ENCODE results near the gene PTTG1.

The PTTG1 gene

DNA sequence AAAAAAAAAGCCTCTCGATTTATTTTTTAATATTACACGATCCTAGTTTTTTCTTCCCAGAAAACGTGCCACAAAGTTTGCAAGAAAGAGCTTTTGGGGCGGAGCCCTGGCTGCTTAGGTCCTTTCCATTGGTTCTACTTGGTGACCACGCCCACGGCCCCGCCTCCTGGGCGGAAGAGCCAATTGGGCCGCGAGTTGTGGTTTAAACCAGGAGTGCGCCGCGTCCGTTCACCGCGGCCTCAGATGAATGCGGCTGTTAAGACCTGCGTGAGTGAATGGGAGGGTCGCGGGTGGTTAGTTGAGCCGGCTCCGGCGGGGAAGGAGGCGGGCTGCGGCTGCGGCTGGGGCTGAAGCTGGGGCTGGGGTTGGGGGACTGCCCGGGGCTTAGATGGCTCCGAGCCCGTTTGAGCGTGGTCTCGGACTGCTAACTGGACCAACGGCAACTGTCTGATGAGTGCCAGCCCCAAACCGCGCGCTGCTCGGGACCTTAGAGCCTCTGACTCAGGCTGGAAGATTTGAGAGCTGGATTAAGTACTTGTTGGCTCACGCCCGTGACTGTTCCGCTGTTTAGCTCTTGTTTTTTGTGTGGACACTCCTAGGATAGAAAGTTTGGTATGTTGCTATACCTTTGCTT is at the start of gene PTTG1:
TSS of gene PTTG1 (plus strand) at position 231 of the 634 bp plus-strand sequence. CDS start 458 bp downstream, outside the sequence.
- in situ Hi-C loops (cut with HindIII; ENCODE audit: low sequenced_read_pairs), result no loop called here

DNA sequence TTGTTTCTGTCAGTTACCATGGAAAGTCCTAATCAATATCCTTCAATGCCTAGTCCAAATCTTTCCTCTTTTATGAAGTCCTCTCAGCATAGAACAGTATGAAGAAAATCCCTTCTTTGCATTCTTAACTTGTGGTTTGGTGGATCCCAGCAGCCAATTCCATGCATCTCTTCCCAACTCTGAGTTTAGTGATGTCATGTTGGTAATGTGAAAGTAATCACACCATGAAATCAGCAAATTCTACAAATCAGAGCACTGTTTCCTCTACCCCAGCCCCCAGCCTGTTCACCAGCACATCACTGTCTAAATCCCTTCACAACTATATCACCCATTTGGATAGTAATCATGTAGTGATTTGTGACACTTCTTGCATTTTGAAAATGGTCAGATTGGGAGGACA is 46.5 kb upstream of the PTTG1 start:
- in situ Hi-C loops (cut with HindIII; ENCODE audit: low sequenced_read_pairs), result no loop called here

DNA sequence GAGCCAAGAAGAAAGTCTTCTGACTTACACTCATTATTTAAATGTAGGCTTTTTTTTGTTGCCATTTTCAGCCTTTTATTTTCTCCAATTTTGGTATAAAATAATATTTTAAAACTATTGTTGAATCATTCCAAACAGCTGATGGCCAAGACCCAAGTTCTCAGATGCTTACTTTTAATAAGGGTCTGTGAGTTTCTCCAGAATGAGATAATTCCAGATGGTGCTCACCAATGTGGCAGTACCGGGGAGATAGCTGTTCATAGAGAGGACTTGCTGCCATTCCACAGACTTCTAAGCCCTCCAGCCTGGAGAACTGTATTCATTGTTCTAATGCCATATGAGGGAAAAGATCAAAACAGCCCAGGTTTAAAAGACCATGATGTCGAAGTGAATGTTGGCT is 46.0 kb upstream of the PTTG1 start:
- in situ Hi-C loops (cut with HindIII; ENCODE audit: low sequenced_read_pairs), result no loop called here

DNA sequence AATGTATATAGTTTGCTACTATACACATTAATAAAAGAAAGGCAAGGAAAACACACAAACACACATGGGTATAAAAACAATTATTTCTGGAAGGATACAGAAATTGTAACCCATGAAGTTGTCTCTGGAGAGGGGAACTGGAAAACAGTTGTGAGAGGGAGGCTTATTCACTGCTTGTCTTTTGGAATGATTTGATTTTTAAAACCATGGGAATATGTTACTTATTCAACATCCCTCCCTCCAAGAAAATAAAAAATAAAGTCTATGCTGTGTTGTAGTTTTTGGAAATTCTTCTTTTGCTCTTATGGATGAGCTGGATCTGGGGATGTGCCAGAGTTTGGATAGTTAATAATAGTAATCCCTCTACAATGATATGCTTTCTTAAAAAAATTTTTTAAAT is 45.2 kb upstream of the PTTG1 start:
- in situ Hi-C loops (cut with HindIII; ENCODE audit: low sequenced_read_pairs), result no loop called here

DNA sequence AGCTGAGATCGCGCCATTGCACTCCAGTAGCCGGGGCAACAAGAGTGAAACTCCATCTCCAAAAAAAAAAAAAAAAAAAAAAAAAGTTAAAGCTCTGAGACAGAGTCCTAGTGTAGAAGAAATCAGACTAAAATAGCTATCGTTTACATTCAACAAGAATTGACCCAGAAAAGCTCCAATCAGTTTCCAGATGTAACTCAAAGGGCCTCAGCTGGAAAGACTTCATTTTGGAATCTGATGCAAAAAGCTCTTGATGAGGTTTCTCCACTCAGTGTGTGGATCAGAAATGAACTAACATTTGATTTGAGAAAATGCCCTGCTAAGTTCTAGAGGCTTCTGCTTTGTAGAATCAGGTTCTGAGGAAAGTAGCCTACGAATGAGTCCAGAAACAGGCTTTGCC is 44.0 kb upstream of the PTTG1 start:
- in situ Hi-C loops (cut with HindIII; ENCODE audit: low sequenced_read_pairs), result no loop called here

DNA sequence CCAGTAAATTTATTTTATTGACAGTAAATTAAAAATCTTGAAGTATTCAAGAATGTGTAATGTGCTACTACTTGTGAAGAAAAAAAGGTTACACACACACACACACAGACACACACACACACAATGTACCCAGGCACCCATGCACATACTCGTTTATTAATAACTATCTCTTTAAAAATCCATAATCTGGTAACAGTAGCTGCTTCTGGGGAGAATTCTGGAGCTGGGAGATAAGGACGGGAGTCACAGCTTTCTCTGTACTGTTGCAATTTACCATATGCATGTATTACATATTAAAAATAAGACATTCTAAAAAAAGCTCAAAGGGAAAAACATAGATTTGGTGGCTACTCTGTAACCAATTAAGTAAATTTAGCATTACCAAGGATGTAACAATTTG is 43.3 kb upstream of the PTTG1 start:
- in situ Hi-C loops (cut with HindIII; ENCODE audit: low sequenced_read_pairs), result no loop called here

DNA sequence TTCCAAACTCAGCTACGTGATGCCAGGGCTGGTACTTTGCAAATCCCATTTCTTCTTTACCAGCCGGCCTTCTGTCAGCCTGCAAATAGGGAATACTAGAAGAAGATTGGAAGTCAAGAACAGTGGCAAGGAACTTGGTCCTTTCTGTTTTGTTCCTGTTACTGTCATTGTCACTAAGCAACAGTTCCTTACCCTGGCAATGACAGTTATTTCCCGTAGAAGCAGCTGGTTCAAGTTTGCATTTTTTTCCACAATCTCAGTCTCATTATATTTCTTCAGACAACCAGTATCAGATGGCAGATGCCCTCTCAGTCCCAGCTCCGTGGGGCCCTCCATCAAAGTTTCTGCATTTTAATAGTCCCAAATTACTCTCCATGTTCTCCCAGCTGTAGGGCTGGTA is 42.1 kb upstream of the PTTG1 start:
- in situ Hi-C loops (cut with HindIII; ENCODE audit: low sequenced_read_pairs), result no loop called here

DNA sequence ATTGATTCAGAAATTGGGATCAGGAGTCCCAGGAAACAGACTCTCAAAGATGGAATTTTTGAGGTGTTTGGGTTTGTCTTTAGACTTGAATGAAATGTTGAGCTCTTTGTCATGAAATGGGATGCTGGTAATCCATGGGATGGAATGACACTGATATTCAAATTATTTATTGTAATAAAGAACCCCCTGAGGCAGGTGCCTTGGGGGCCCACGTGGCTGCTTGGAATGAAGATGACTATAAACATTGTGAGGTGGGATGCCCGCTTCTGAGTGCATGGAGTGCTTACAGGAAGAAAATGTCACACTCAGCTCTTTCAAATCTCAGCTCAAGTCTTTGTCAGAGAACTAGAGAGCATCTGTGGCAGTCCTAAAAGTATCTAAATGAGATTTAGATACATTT is 41.6 kb upstream of the PTTG1 start:
- in situ Hi-C loops (cut with HindIII; ENCODE audit: low sequenced_read_pairs), result no loop called here

DNA sequence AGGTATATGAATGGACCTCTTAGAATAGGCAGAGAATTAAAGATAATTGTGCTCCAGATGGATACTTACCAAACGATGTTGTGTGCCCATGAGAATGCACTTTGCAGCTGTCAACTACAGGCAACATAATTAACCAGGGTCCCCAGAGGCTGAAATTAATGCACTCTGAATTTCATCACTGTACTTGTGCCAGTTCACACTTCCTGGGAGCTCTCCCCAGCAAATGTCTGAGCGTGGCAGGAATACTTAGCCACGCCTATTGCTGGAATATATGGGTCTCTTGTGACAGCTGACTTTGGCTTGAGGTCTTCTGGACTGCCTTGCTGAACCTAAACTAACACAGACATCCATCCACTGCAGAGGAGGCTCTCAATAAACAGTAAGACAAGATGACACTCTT is 39.3 kb upstream of the PTTG1 start:
- in situ Hi-C loops (cut with HindIII; ENCODE audit: low sequenced_read_pairs), result no loop called here

DNA sequence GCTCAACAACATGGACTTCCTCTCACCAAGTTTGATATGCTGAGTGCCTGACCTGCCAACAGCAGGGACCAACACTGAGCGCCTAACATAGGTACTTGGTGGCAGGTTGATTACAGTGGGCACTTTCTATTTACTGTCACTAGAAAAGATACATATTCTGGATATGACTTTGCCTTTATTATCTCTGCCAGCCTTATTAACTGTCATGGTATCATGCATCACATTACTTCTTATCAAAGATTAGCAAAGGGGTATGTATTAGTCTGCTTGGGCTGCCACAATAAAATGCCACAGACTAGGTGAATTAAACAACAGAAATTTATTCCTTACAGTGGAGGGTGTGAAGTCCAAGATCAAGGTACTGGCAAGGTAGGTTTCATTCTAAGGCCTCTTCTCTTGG is 37.0 kb upstream of the PTTG1 start:
- in situ Hi-C loops (cut with HindIII; ENCODE audit: low sequenced_read_pairs), result no loop called here

DNA sequence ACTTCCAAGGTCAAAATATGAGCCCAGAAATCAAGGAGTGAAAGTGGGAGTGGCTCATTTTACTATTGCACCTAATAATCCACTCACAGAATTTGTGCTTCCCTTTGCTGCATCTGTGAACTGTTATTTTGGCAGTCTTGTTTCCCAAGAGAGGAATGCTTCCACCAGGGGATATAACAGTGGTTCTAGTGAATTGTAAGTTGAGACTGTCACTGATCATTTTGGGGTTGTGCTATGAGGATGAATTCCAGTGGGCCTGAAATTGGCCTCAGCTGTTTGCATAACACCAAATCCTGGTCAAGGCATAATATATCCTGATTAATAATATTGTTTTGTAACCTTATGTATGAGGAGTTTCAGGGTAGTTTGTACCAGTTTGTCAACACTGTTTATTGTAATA is 36.2 kb upstream of the PTTG1 start:
- in situ Hi-C loops (cut with HindIII; ENCODE audit: low sequenced_read_pairs), result no loop called here

DNA sequence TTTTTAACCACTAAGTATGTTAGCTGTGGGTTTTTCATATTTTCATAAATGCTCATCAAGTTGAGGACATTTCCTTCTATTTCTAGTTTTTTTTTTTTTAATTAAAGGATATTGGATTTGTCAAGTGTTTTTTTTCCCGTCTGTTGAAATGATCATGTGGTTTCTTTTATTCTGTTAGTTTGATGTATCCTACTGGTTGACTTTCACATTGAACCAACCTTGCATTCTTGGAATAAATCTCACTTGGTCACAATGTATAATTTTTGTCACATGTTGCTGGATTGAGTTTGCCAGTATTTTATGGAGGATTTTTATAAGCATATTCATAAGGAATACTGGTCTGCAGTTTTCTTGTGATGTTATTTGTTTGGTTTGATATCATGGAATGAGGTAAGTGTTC is 34.2 kb upstream of the PTTG1 start:
- in situ Hi-C loops (cut with HindIII; ENCODE audit: low sequenced_read_pairs), result no loop called here

DNA sequence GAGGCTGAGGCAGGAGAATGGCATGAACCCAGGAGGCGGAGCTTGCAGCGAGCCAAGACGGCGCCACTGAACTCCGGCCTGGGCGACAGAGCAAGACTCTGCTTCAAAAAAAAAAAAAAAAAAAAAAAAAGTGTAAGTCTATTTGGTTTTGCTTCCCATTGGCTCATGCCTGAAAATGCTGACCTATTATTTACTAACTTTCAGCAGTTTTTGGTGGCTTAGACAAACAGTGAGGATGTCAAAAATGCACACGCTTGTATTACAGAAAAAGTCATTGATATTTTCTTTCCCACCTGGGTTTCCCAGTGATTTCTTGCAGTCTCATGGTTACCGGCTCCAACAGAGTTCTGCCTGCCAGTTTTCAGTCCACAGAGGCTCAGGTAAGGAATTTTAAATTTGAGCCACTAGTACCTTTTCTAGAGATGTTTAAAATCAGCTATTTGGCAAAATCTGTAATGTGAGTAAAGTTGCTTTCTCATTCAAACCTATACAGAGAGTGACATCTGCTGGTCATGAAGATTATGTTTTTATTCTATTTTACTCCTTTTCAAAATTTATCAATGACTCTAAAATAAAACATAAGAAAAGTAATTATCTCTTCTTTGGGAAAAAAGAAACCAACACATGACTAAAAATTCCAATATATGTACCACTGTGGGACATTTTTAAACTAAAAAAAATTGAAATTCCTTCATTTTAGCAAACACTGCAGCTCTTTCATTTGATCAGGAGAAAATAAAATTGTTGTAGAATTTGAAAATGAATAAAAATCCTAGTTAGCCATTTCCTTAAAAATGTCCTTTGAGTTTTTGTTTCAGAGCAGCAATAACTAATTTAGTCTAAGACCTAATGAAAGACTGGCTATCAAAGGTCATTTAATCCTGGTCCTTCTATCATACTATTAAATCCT is 30.6 kb upstream of the PTTG1 start:
- in situ Hi-C loops (cut with HindIII; ENCODE audit: low sequenced_read_pairs), result no loop called here

DNA sequence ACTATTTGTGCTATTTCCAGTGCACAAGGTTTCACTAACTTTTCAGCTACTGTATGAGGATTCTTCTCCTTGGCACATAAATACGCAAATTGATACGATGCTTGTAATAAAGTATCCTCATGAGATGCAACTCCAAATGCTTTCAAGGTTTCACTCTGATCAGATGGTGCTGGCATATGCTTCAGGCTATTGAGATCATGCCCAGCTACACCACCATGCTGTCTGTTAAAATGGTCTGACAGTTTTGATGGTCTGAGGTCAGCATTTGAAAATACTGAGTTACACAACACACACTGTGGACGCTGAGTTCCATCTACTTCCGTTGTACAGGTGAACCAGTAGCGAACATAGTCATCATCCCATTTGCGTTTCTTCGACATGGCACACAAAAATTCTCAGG is 26.5 kb upstream of the PTTG1 start:
- in situ Hi-C loops (cut with HindIII; ENCODE audit: low sequenced_read_pairs), result no loop called here

DNA sequence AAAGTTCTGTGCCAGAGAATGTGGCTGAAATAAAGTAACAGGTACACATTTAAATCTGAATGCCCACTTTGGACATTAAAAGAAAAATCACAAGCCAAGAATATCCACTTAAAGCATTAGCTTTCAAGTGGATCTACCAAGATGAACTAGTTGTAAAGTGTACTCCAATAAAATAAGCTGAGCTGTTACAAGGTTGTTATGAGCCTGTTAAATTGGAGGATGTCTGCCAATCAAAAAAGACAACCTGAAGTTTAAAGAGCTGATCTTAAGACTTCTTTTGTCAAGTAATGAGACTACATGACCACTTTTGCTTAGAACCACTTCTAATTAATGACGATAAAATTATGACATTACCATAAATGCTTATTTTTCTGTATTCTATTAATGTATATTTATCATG is 24.2 kb upstream of the PTTG1 start:
- in situ Hi-C loops (cut with HindIII; ENCODE audit: low sequenced_read_pairs), result no loop called here

DNA sequence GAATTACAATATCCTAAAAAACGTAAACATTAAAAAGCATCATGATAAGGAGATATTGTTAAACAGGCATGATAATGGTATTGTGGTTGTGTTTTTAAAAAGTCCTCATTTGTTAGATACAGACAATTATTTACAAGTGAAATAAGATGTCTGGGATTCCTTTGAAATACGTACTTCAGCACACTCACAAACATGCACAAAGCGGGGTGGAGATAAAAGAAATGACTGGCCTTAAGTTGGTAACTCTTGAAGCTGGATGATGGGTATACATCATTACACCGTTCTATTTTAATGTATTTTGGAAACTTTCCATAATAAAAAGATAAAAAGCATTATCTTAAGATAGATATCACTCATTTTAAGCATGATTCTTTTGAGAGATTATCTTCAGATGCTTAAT is 22.8 kb upstream of the PTTG1 start:
- in situ Hi-C loops (cut with HindIII; ENCODE audit: low sequenced_read_pairs), result no loop called here

DNA sequence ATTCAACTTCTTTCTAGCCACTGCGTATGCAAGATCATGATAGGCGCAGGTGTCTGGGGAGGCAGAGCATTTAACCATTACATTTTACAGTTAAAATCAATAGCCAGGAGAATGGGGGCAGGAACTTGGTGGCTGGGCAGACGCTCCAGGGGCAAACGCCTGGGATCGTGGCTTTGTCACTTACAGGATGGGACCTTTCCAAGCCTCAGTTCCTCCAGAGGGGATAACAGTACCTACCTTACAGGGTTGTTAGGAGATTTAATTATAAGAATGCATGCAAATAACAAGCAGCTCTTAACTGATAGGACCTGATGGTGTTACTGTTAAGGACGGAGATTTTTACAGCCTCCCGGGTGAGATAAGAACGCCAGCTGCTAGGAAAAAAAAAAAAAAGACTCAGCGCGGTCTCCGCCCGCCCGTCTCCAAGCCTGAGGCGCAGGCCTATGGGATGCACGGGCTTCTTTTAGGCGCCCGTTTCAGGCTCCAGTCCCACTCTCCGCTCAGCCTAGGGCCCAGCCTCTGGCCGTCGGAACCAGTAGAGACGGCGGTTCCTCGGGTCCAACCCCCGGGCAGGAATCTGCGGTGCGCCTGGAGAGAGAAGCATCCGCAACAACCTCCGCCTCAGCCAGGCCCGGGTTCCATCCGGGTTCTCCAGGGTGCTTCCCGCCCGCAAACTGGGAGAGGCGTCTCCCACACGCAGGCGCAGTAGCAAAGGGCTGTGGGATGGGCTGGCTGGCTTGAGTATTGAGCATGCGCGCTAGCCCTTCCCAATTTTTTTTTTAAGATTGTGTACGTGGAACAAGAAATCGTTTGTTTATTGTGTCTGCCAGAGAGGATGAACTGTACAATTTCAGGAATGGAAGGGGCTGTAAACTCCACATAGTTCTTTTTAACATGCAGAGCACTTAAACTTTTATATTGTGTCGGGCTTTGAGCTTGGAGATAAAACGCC is 22.0 kb upstream of the PTTG1 start, which contains the start of gene FAM200C:
TSS of gene FAM200C (minus strand) at position 653 of the 952 bp plus-strand sequence. CDS start 4,564 bp downstream, outside the sequence.
- in situ Hi-C loops (cut with HindIII; ENCODE audit: low sequenced_read_pairs), result no loop called here

DNA sequence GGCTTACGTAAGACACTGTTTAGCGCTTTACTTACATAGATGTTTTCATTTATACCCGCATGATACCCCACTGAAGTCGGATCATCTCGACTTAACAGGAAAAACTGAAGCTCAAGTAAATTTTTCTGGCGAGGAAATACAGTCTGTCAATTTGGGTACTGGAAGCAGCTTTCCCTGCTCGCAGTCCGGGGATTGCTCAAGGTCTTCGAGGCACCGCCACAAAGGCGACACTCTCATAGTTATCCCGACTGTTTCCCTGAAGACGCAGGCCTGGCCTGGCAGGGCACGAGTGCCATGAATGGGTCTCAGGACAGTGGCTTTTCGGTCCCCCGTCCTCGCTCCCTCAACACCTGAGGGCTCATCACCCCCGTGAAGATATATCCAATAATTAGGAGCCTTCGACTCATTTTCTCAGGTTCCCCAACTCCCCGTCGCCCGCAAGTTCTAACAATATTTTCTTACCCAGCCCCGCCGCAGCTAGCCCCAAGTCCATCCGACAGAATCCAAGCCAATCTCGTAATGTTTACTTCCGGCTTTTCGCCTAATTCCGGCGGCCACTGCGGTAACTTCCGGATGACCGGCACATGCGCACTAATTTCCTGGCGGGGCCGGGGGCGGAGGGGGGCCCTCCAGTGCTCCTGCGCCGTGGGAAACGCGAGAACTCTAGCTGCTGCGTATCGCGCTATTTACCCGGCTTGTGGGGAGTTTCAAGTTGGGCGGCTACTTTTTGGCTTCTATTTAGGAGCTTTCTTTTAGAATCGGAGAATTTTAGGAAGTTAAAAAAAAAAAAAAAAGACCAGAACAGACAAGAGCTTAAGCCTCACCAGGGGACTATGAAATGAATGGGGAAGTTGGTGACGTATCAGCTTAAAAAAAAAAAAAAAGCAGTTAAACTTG is 2.8 kb upstream of the PTTG1 start, which contains the start of gene SLU7:
TSS of gene SLU7 (minus strand) at position 521 of the 897 bp plus-strand sequence. CDS start 3,787 bp downstream, outside the sequence.
- in situ Hi-C loops (cut with HindIII; ENCODE audit: low sequenced_read_pairs), result no loop called here

DNA sequence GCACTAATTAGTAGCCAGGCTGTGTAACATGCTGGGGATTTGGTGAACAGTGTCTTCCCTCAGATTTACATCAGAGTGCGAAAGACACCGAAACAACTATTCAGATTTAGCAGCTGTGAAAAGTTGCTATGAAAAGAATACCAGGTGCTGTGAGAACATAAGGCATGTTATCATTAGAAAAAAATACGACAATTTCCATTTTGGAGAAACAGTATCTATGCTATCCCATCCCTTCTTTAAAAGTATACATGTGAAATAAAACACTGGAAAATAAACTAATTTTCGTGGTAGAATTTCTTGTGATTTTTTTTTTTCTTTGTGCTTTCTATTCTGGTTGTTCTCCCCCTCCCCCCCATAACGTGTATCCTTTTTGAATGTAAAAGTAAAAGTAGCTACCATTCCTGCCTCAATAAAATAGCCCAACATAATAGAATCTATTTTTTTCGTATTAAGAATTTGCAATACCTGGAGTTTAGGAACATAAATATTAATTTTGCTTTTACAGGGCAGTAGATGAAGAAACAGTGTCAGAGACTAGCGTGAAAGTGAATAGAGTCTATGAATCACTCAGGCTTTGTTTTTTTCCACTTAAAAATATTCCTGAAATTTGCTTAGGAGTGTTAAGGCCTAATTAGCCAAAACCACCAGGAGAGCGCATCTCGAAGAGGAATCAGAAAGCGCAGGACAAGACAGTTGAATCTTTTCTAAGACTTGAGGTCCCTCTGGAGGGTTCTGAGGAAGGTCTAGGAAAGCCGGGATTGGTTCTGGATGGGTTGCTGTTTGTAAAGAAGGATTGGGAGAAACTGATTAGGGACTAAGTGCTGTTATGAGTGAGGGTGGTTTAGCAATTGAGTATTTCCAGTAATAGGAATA is 2.0 kb upstream of the PTTG1 start:
- in situ Hi-C loops (cut with HindIII; ENCODE audit: low sequenced_read_pairs), result no loop called here
